Spleen (tissue), 7 donors: ENCODE measurements around the gene PTPRN2.

Experiments
- POLR2A ChIP-seq, 3 donors: fragments of 450-650 bp; IDR thresholded peaks; one replicate each; pipeline ENCODE4 v1.5.1; 2017; ENCODE audit warnings: antibody characterized with exemption in 3 of 3, mild to moderate bottlenecking in 1 of 3
- POLR2AphosphoS5 ChIP-seq, 3 donors: sonication (generic); formaldehyde crosslinking; IDR thresholded peaks; one replicate each; pipeline ENCODE4 v1.5.1; 2017; ENCODE audit warnings: antibody characterized with exemption in 3 of 3
- TF ChIP-seq, protein P1 (sequence below), 11 experiments: fragments of 200-600 bp in 7 of 11; fragments of 450-650 bp in 4 of 11; sonication (generic) in 4 of 11; IDR thresholded peaks in 8 of 11; conservative IDR thresholded peaks in 3 of 11; 1 replicate in 7 of 11; 2 replicates in 4 of 11; pipeline versions ENCODE4 v1.4.0 to v1.8.0; 2016 to 2021; ENCODE audit warnings: antibody characterized with exemption in 11 of 11, inconsistent platforms in 4 of 11, mild to moderate bottlenecking in 1 of 11
- donor health status: DM: no; HTN: no; CAD: no; lungs with moderate emphysema.
- donor health status: DM: no; HTN: no; CAD: no.
- donor health status: DM: no; HTN: no; CAD: no.

DNA sequence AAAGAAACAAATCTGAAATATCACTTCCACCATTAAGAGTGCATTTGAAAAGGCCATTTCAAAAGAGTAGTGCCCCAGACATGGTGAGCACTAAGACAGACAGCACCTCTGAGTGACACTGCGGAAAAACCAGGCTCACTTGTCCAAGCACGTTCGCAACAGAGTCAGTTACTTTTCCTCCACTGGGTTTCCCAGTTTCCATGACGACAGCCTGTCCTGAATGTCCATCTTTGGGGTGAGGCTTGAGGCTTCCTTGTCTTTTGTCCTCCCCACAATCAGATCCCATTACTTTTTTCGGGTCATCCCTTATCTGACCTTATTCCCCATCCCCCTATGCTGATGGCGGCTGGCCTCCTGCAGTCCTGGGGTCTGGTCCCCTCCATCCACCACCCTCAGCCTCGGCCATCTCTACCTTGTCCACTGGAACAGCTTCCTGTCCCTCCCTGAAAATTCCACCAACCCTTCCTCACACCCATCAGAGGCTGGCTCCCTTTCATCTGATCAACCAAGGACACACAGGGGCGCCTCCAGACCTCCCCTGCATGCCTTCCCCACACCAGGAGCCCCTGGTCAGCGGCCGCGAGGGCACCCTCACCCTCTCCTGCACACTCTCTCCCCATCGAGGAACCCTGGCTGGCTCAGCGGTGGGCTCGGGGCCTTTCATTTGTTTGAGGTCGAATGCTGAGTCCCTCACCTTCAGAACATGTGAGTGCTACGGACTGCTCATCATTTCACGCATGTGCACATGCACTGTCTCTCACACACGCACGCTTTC lies 887.2 kb downstream of the PTPRN2 start:
- TF ChIP-seq, protein P1, sequence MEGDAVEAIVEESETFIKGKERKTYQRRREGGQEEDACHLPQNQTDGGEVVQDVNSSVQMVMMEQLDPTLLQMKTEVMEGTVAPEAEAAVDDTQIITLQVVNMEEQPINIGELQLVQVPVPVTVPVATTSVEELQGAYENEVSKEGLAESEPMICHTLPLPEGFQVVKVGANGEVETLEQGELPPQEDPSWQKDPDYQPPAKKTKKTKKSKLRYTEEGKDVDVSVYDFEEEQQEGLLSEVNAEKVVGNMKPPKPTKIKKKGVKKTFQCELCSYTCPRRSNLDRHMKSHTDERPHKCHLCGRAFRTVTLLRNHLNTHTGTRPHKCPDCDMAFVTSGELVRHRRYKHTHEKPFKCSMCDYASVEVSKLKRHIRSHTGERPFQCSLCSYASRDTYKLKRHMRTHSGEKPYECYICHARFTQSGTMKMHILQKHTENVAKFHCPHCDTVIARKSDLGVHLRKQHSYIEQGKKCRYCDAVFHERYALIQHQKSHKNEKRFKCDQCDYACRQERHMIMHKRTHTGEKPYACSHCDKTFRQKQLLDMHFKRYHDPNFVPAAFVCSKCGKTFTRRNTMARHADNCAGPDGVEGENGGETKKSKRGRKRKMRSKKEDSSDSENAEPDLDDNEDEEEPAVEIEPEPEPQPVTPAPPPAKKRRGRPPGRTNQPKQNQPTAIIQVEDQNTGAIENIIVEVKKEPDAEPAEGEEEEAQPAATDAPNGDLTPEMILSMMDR (IDR thresholded peaks at IDR 0.05 in 8 of 11, conservative IDR thresholded peaks at IDR 0.05 in 3 of 11) = no peak
- TF ChIP-seq POLR2A (IDR thresholded peaks at IDR 0.05) (no peak), POLR2AphosphoS5 (IDR thresholded peaks at IDR 0.05) (no peak)
